NB4 (cell line): ENCODE results near the gene LRP10.
"Not testable (repeated sequence)": the region's sequence is repeated elsewhere in the genome, so short reads cannot be mapped to it uniquely, and the experiment has no call there.

Experiments
- CTCF ChIP-seq: IDR thresholded peaks from one replicate; pipeline ENCODE4 v1.5.1; 2012; ENCODE audit warnings: low read depth, low read length
- POLR2A ChIP-seq: IDR thresholded peaks from 2 replicates; pipeline ENCODE4 v1.6.1; 2011; ENCODE audit warnings: mild to moderate bottlenecking; ENCODE audit not compliant: insufficient read length; ENCODE audit errors: extremely low read depth
- TF ChIP-seq, protein P1 (sequence below): IDR thresholded peaks from 2 replicates; pipeline ENCODE4 v1.6.1; 2011; ENCODE audit warnings: low read depth, low read length

GRCh38 chr14:22854296-22854695 is 17.2 kb upstream of the LRP10 start:
- not testable (repeated sequence) for TF ChIP-seq CTCF, POLR2A
- TF ChIP-seq, protein P1, sequence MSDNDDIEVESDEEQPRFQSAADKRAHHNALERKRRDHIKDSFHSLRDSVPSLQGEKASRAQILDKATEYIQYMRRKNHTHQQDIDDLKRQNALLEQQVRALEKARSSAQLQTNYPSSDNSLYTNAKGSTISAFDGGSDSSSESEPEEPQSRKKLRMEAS: not testable (repeated sequence)
